A549 (cell line): Measurements from ENCODE around the gene NXPH1. TPM values are rescaled to one million over a fixed set of nuclear protein-coding genes. Genes with fewer than 3 reads are reported as not detected.

Experiments used
- ATAC-seq, 2 experiments: fragments of 200-7000 bp in 1 of 2; fragments of >200 bp in 1 of 2; cut with Nextera tagmentation in 1 of 2; cut with Tn5 transposase in 1 of 2; 3 replicates each; pipeline versions ENCODE4 v1.8.0 to v1.9.1; 2018 to 2020; ENCODE audit warnings: mild to moderate bottlenecking in 1 of 2, moderate library complexity in 1 of 2
- CTCF ChIA-PET: fragments of 300-600 bp; sonication (Branson Sonifier 250); formaldehyde crosslinking; extraction: SDS; loops from one replicate; lab custom pipeline; 2021; ENCODE audit warnings: antibody characterized with exemption, inconsistent platforms; lab: Yijun Ruan, JAX
- POLR2A ChIA-PET: fragments of 350-600 bp; formaldehyde crosslinking; extraction: SDS; loops from one replicate; lab custom pipeline; 2021; ENCODE audit warnings: antibody characterized with exemption, inconsistent platforms; lab: Yijun Ruan, JAX
- DNase-seq, 2 experiments: peaks; one replicate each; pipeline versions ENCODE4 v3.0.0 to v3.0.0-alpha.2; 2011 to 2016; ENCODE audit warnings: low read depth in 1 of 2, low spot score in 1 of 2
- FAIRE-seq: peaks from 2 replicates; lab custom pipeline; 2011; peaks lifted over from hg19 to GRCh38; lab: Jason Lieb, UNC
- H3K27ac ChIP-seq, 2 experiments: fragments of >200 bp; sonication (Bioruptor Twin); formaldehyde crosslinking; 3 replicates each; pipeline ENCODE4 v1.5.1; 2016 to 2017
- H3K4me1 ChIP-seq: fragments of >200 bp; sonication (Bioruptor Twin); formaldehyde crosslinking; 3 replicates; pipeline ENCODE4 v1.6.1; 2016
- H3K4me2 ChIP-seq: fragments of >200 bp; sonication (Bioruptor Twin); formaldehyde crosslinking; 3 replicates; pipeline ENCODE4 v1.6.1; 2016
- H3K4me3 ChIP-seq: fragments of >200 bp; sonication (Bioruptor Twin); formaldehyde crosslinking; 3 replicates; pipeline ENCODE4 v1.5.1; 2016
- H3K9me3 ChIP-seq: fragments of >200 bp; sonication (Bioruptor Twin); formaldehyde crosslinking; 3 replicates; pipeline ENCODE4 v1.6.1; 2016
- ATOH8 ChIP-seq: fragments of 250-450 bp; sonication (Bioruptor Pico); IDR thresholded peaks from 2 replicates; pipeline ENCODE4 v1.5.0; 2020; ENCODE audit warnings: low read depth, mild to moderate bottlenecking, moderate library complexity
- BCL3 ChIP-seq: fragments of >200 bp; sonication (Bioruptor Twin); formaldehyde crosslinking; IDR thresholded peaks from 3 replicates; pipeline ENCODE4 v1.6.1; 2016
- CBX8 ChIP-seq: fragments of 200-600 bp; sonication (generic); IDR thresholded peaks from 2 replicates; pipeline ENCODE4 v1.6.1; 2016
- E2F6 ChIP-seq: IDR thresholded peaks from 2 replicates; pipeline ENCODE4 v1.6.1; 2012; ENCODE audit warnings: low read depth, borderline replicate concordance
- EHF ChIP-seq: fragments of 250-450 bp; sonication (Bioruptor Pico); IDR thresholded peaks from 2 replicates; pipeline ENCODE4 v1.5.0; 2020; ENCODE audit warnings: mild to moderate bottlenecking
- EHMT2 ChIP-seq: fragments of 200-600 bp; sonication (generic); IDR thresholded peaks from 2 replicates; pipeline ENCODE4 v1.6.1; 2016; ENCODE audit warnings: antibody characterized with exemption, low read depth, mild to moderate bottlenecking, moderate library complexity
- EP300 ChIP-seq, 2 experiments: fragments of >200 bp; sonication (Bioruptor Twin); formaldehyde crosslinking; IDR thresholded peaks; 2 replicates in 1 of 2; 3 replicates in 1 of 2; pipeline ENCODE4 v1.6.1; 2016 to 2017
- FOSB ChIP-seq: fragments of 250-450 bp; sonication (Bioruptor Pico); IDR thresholded peaks from 2 replicates; pipeline ENCODE4 v1.5.0; 2020; ENCODE audit warnings: mild to moderate bottlenecking, moderate library complexity
- FOSL2 ChIP-seq, 2 experiments: fragments of 450-650 bp in 1 of 2; fragments of >200 bp in 1 of 2; sonication (Bioruptor Twin) in 1 of 2; formaldehyde crosslinking; IDR thresholded peaks; 2 replicates each; pipeline versions ENCODE4 v1.5.0 to v1.6.1; 2016 to 2020; ENCODE audit warnings: mild to moderate bottlenecking in 1 of 2, moderate library complexity in 1 of 2
- JUNB ChIP-seq: fragments of >200 bp; sonication (Bioruptor Twin); formaldehyde crosslinking; IDR thresholded peaks from 2 replicates; pipeline ENCODE4 v1.6.1; 2016
- KDM1A ChIP-seq: fragments of 200-600 bp; sonication (generic); IDR thresholded peaks from 2 replicates; pipeline ENCODE4 v1.6.1; 2016; ENCODE audit warnings: low read depth, mild to moderate bottlenecking
- MAX ChIP-seq: IDR thresholded peaks from 2 replicates; pipeline ENCODE4 v1.6.1; 2012
- MYC ChIP-seq: IDR thresholded peaks from 2 replicates; pipeline ENCODE4 v1.6.1; 2012; ENCODE audit warnings: mild to moderate bottlenecking, inconsistent platforms, low read length, improper control_type of control experiment, borderline replicate concordance
- NR3C1 ChIP-seq: fragments of >200 bp; sonication (Bioruptor Twin); formaldehyde crosslinking; IDR thresholded peaks from 3 replicates; pipeline ENCODE4 v1.6.1; 2017
- PBX3 ChIP-seq: IDR thresholded peaks from 2 replicates; pipeline ENCODE4 v1.6.1; 2012
- PHF8 ChIP-seq: fragments of 200-600 bp; sonication (generic); IDR thresholded peaks from 2 replicates; pipeline ENCODE4 v1.6.1; 2016; ENCODE audit warnings: low read depth, mild to moderate bottlenecking, antibody characterized with exemption, moderate library complexity, borderline replicate concordance
- POLR2A ChIP-seq: IDR thresholded peaks from 2 replicates; pipeline ENCODE4 v1.6.1; 2012; ENCODE audit warnings: mild to moderate bottlenecking, low read length
- RAD21 ChIP-seq, 2 experiments: fragments of >200 bp in 1 of 2; sonication (Bioruptor Twin) in 1 of 2; formaldehyde crosslinking in 1 of 2; IDR thresholded peaks in 1 of 2; conservative IDR thresholded peaks in 1 of 2; 2 replicates in 1 of 2; 3 replicates in 1 of 2; pipeline ENCODE4 v1.6.1; 2012 to 2018; ENCODE audit warnings: inconsistent platforms in 1 of 2
- RARB ChIP-seq: fragments of 250-450 bp; sonication (Bioruptor Pico); IDR thresholded peaks from 2 replicates; pipeline ENCODE4 v1.8.0; 2021; ENCODE audit warnings: mild to moderate bottlenecking, moderate library complexity
- RFX5 ChIP-seq: fragments of 450-650 bp; IDR thresholded peaks from 2 replicates; pipeline ENCODE4 v1.7.1; 2014; ENCODE audit warnings: antibody characterized with exemption, mild to moderate bottlenecking, moderate library complexity
- TP53 ChIP-seq: fragments of 250-450 bp; sonication (Bioruptor Pico); IDR thresholded peaks from 2 replicates; pipeline ENCODE4 v1.5.0; 2021; ENCODE audit warnings: mild to moderate bottlenecking, moderate library complexity
- ZFP36 ChIP-seq: fragments of 450-650 bp; IDR thresholded peaks from 2 replicates; pipeline ENCODE4 v1.6.1; 2014; ENCODE audit warnings: borderline replicate concordance; ENCODE audit not compliant: partially characterized antibody
- WGBS: methylation state at CpG from one replicate; pipeline ENCODE4 v1.1.6; 2017; ENCODE audit errors: missing lambda C conversion rate; 5-methylcytosine and 5-hydroxymethylcytosine counted together
- polyA plus RNA-seq, 4 experiments: library from polyadenylated mRNA; depleted of rRNA in 3 of 4; stranded (reverse); fragments of >200 nt; fragmentation: RNase III in 1 of 4; extraction: RNeasy Plus Mini Kit Qiagen cat#74134 plus additional on column Dnase treatment in 1 of 4; gene quantifications; 2 replicates in 3 of 4; 3 replicates in 1 of 4; pipeline ENCODE4 v1.2.3, GENCODE V29; 2011 to 2017
- TF ChIP-seq, protein P1 (sequence below): fragments of 450-650 bp; IDR thresholded peaks from 2 replicates; pipeline ENCODE4 v1.6.1; 2014; ENCODE audit warnings: antibody characterized with exemption

Gene NXPH1
- polyA plus RNA-seq, 2 of the 4 experiments (the other 2 are of a cell fraction): not detected

GRCh38 chr7:8549046-8549445 is 115.6 kb downstream of the NXPH1 start (continued):
- no peak for TF ChIP-seq BCL3
- TF ChIP-seq, all 56 proteins: peak for 0

GRCh38 chr7:8560501-8560900 is 127.1 kb downstream of the NXPH1 start:
- no peak for TF ChIP-seq MAX
- no peak for TF ChIP-seq KDM1A
- TF ChIP-seq ZFP36: no peak
- no peak for TF ChIP-seq PBX3
- no peak for TF ChIP-seq EP300 (IDR thresholded peaks at IDR 0.05)
- CTCF ChIA-PET: no interaction called here
- 4% methylated on average over 2 of the region's 2 CpGs for WGBS
- Histone ChIP-seq H3K4me1 (no peaks in the 10 kb centered on the region), H3K4me2 (no peak overlapping the region), H3K4me3 (no peak overlapping the region), H3K27ac (no peak overlapping the region), H3K9me3 (no peaks in the 10 kb centered on the region)
- DNase-seq (no peak), FAIRE-seq (no peak), ATAC-seq (no peak)
- POLR2A ChIA-PET: no interaction called here

DNA sequence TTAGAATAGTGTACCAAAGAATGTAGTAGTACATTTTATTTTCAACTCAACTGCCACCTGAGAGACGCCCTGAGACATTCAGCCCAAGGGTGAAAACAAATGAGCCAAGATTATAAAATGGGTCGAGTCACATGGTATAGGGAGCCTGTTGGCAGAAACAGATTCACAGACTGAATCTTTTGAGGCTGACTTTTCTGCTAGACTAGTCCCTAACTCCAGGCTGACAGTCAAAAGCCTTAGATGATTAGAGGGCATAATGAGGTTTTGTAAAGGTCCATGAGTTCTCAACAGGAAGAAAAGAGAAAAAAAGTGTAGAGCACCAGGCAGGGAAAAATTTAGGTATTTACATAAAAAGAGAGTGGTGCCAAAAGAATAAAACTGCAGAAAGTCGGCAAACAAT is 128.0 kb downstream of the NXPH1 start:
- WGBS: 1% methylated on average over 3 of the region's 3 CpGs
- H3K27ac ChIP-seq: no peak overlapping the region
- ATAC-seq: no peak
- H3K4me3 ChIP-seq: no peak overlapping the region
- POLR2A ChIA-PET: no interaction called here
- no peak overlapping the region for H3K4me2 ChIP-seq
- FAIRE-seq: no peak
- TF ChIP-seq PHF8 (no peak), TP53 (CRISPR knock-in tag) (no peak), E2F6 (no peak), FOSL2 (IDR thresholded peaks at IDR 0.05) (no peak), FOSL2 (CRISPR knock-in tag; IDR thresholded peaks at IDR 0.05) (no peak), NR3C1 (no peak), CBX8 (no peak), RFX5 (no peak), ATOH8 (CRISPR knock-in tag) (no peak), FOSB (CRISPR knock-in tag) (no peak)
- TF ChIP-seq, protein P1, sequence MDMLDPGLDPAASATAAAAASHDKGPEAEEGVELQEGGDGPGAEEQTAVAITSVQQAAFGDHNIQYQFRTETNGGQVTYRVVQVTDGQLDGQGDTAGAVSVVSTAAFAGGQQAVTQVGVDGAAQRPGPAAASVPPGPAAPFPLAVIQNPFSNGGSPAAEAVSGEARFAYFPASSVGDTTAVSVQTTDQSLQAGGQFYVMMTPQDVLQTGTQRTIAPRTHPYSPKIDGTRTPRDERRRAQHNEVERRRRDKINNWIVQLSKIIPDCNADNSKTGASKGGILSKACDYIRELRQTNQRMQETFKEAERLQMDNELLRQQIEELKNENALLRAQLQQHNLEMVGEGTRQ: no peak
- no peaks in the 10 kb centered on the region for H3K4me1 ChIP-seq
- CTCF ChIA-PET: no interaction called here
- H3K9me3 ChIP-seq: no peaks in the 10 kb centered on the region
- no peak for DNase-seq

DNA sequence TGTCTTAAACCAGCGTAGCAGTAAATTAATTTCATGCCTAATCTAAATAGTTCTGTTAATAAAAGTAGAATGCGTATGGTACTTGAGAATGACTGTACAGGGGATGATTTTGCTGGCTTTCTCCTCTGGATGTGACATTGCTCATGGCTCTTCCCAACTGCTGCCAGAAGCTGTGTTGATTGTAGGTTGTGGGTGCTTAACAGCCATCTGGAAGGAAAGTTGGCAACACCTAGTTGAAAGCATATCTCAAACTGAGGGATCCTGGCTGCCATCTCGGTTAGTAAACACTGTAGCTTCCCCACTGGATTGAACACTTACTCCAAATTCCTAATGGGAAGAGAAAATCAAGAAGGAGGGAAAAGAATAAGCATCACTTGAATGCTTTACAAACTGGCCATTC is 130.9 kb downstream of the NXPH1 start:
- WGBS: 13% methylated on average over 3 of the region's 3 CpGs
- CTCF ChIA-PET: no interaction called here
- Histone ChIP-seq H3K4me3 (no peak overlapping the region), H3K4me2 (no peak overlapping the region), H3K27ac (no peak overlapping the region), H3K4me1 (no peaks in the 10 kb centered on the region), H3K9me3 (no peaks in the 10 kb centered on the region)
- ATAC-seq (no peak), DNase-seq (no peak), FAIRE-seq (no peak)
- TF ChIP-seq RAD21 (conservative IDR thresholded peaks at IDR 0.05 in 1 of 2, IDR thresholded peaks at IDR 0.05 in 1 of 2) (no peak), POLR2A (no peak), MAX (no peak), RARB (CRISPR knock-in tag) (no peak), BCL3 (no peak), CBX8 (no peak), ZFP36 (no peak), EHF (CRISPR knock-in tag) (no peak), EHMT2 (no peak), MYC (no peak), PHF8 (no peak), JUNB (no peak), NR3C1 (no peak)
- POLR2A ChIA-PET: no interaction called here
